ENCODE measurements around the gene ZNF248. TPM values are rescaled to one million over a fixed set of nuclear protein-coding genes. Genes with fewer than 3 reads are reported as not detected.

ZNF248 gene
- total RNA-seq, 1 donor from 2014 or later = 15.1 TPM

DNA sequence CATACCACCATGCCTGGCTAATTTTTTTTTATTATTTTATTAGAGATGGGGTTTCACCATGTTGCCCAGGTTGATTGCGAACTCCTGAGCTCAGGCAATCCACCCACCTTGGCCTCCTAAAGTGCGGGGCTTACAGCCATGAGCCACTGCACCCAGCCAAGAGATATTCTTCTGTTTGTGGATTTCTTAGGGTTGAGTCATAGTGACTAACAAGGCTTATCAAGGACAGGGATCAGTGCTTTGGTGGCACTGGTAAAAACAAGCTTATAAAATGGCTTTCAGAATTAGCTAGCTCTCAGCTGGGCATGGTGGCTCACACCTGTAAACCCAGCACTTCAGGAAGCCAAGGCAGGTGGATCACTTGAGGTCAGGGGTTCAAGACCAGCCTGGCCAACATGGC is 122.4 kb downstream of the ZNF248 start:
- DNase-seq = no peak
- Histone ChIP-seq H3K27me3 (ENCODE audit: low read depth) (peaks cover 17% of the 10 kb centered on the region), H3K9me3 (replicated peaks) (no peaks in the 10 kb centered on the region), H3K36me3 (no peaks in the 10 kb centered on the region), H3K4me1 (no peaks in the 10 kb centered on the region), H3K4me3 (no peak overlapping the region), H3K27ac (replicated peaks) (no peak overlapping the region)
- intact Hi-C loops (cut with micrococcal nuclease) = no loop called here
- TF ChIP-seq, protein P1, sequence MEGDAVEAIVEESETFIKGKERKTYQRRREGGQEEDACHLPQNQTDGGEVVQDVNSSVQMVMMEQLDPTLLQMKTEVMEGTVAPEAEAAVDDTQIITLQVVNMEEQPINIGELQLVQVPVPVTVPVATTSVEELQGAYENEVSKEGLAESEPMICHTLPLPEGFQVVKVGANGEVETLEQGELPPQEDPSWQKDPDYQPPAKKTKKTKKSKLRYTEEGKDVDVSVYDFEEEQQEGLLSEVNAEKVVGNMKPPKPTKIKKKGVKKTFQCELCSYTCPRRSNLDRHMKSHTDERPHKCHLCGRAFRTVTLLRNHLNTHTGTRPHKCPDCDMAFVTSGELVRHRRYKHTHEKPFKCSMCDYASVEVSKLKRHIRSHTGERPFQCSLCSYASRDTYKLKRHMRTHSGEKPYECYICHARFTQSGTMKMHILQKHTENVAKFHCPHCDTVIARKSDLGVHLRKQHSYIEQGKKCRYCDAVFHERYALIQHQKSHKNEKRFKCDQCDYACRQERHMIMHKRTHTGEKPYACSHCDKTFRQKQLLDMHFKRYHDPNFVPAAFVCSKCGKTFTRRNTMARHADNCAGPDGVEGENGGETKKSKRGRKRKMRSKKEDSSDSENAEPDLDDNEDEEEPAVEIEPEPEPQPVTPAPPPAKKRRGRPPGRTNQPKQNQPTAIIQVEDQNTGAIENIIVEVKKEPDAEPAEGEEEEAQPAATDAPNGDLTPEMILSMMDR (IDR thresholded peaks at IDR 0.05; ENCODE audit: borderline replicate concordance) = no peak

Other genes with a start within 250 kb of the ZNF248 start
- gene ZNF25, start 119.0 kb upstream of the ZNF248 start, total RNA-seq = 17.8 TPM
- gene ZNF33A, start 153.1 kb upstream of the ZNF248 start, total RNA-seq = 24.3 TPM
- 8.9 TPM for gene ZNF37A, start 236.7 kb upstream of the ZNF248 start, total RNA-seq